Astrocyte (in vitro differentiated cells and primary cell): ENCODE results near the gene TELO2. TPM values are rescaled to one million over a fixed set of nuclear protein-coding genes. Genes with fewer than 3 reads are reported as not detected.

Experiments used
- DNase-seq: peaks from one replicate; pipeline ENCODE4 v3.0.0-alpha.2; 2010; ENCODE audit warnings: low read depth
- FAIRE-seq: peaks from 2 replicates; lab custom pipeline; 2011; peaks lifted over from hg19 to GRCh38; lab: Jason Lieb, UNC
- H2AFZ ChIP-seq: 2 replicates; pipeline ENCODE4 v1.6.0; 2012; ENCODE audit warnings: low read depth, low read length, inconsistent platforms
- H3K27ac ChIP-seq: 2 replicates; pipeline ENCODE4 v1.5.1; 2011; ENCODE audit warnings: low read depth, low read length, inconsistent platforms
- H3K27me3 ChIP-seq: 2 replicates; pipeline ENCODE4 v1.6.0; 2011; ENCODE audit warnings: low read length, inconsistent platforms; ENCODE audit not compliant: insufficient read depth
- H3K36me3 ChIP-seq: 2 replicates; pipeline ENCODE4 v1.5.1; 2011; ENCODE audit warnings: low read length, inconsistent platforms; ENCODE audit not compliant: insufficient read depth
- H3K4me1 ChIP-seq: 2 replicates; pipeline ENCODE4 v1.5.1; 2011; ENCODE audit warnings: low read length, inconsistent platforms; ENCODE audit not compliant: insufficient read depth
- H3K4me2 ChIP-seq: 2 replicates; pipeline ENCODE4 v1.6.0; 2012; ENCODE audit warnings: low read length, inconsistent platforms
- H3K4me3 ChIP-seq: 2 replicates; pipeline ENCODE4 v1.5.1; 2011; ENCODE audit warnings: low read depth, mild to moderate bottlenecking, low read length, inconsistent platforms; ENCODE audit not compliant: insufficient read depth
- H3K79me2 ChIP-seq: 2 replicates; pipeline ENCODE4 v1.6.0; 2012; ENCODE audit warnings: mild to moderate bottlenecking, low read length, inconsistent platforms; ENCODE audit not compliant: insufficient read depth
- H3K9ac ChIP-seq: 2 replicates; pipeline ENCODE4 v1.6.0; 2012; ENCODE audit warnings: mild to moderate bottlenecking, low read length, inconsistent platforms
- H3K9me3 ChIP-seq: 2 replicates; pipeline ENCODE4 v1.5.1; 2012; ENCODE audit warnings: low read depth, mild to moderate bottlenecking, low read length, inconsistent platforms; ENCODE audit not compliant: insufficient read depth
- H4K20me1 ChIP-seq: 2 replicates; pipeline ENCODE4 v1.6.0; 2012; ENCODE audit warnings: low read length, inconsistent platforms; ENCODE audit not compliant: insufficient read depth
- H3K27ac Mint-ChIP-seq: one replicate; pipeline ENCODE4 v1.8.0; 2021; ENCODE audit warnings: mild to moderate bottlenecking, mixed read lengths; ENCODE audit not compliant: unreplicated experiment
- H3K27me3 Mint-ChIP-seq: one replicate; pipeline ENCODE4 v1.8.0; 2021; ENCODE audit warnings: low read depth, mixed read lengths; ENCODE audit not compliant: unreplicated experiment
- H3K36me3 Mint-ChIP-seq: one replicate; pipeline ENCODE4 v1.8.0; 2021; ENCODE audit warnings: low read depth, mixed read lengths; ENCODE audit not compliant: unreplicated experiment
- H3K4me1 Mint-ChIP-seq: one replicate; pipeline ENCODE4 v1.8.0; 2021; ENCODE audit warnings: low read depth, mixed read lengths; ENCODE audit not compliant: unreplicated experiment
- H3K4me3 Mint-ChIP-seq: one replicate; pipeline ENCODE4 v1.8.0; 2021; ENCODE audit warnings: mild to moderate bottlenecking, moderate library complexity, mixed read lengths; ENCODE audit not compliant: unreplicated experiment
- H3K9me3 Mint-ChIP-seq: one replicate; pipeline ENCODE4 v1.8.0; 2021; ENCODE audit warnings: mild to moderate bottlenecking, mixed read lengths; ENCODE audit not compliant: unreplicated experiment
- EZH2 ChIP-seq: IDR thresholded peaks from 2 replicates; pipeline ENCODE4 v1.6.1; 2012; ENCODE audit warnings: mild to moderate bottlenecking, low read length, inconsistent platforms; ENCODE audit not compliant: insufficient read depth
- total RNA-seq: library from RNA; stranded (reverse); gene quantifications from 2 replicates; pipeline ENCODE4 v1.2.1, GENCODE V29; 2021
- TF ChIP-seq, protein P1 (sequence below): IDR thresholded peaks from 2 replicates; pipeline ENCODE4 v1.5.1; 2011; ENCODE audit warnings: low read depth, mild to moderate bottlenecking, inconsistent platforms, low read length, moderate library complexity; ENCODE audit not compliant: insufficient read depth

TELO2 gene
- total RNA-seq, 1 donor from 2014 or later = 21.1 TPM

- H3K9me3 ChIP-seq = no peaks in the 10 kb centered on the region
- DNase-seq (no peak), FAIRE-seq (no peak)
- H2AFZ ChIP-seq = peak overlapping the region; percentile 98
- peaks cover 2% of the 10 kb centered on the region for H3K36me3 ChIP-seq
- H3K27ac ChIP-seq = peak overlapping the region; percentile 80
- Mint-ChIP-seq H3K36me3 (peaks cover 5% of the 10 kb centered on the region), H3K4me1 (peaks cover 6% of the 10 kb centered on the region), H3K9me3 (no peaks in the 10 kb centered on the region), H3K4me3 (peak overlapping the region; percentile 88), H3K27ac (no peak overlapping the region), H3K27me3 (peaks cover 9% of the 10 kb centered on the region)
- peaks cover 13% of the 10 kb centered on the region for H4K20me1 ChIP-seq
- H3K79me2 ChIP-seq = peaks cover 29% of the 10 kb centered on the region
- no peak for TF ChIP-seq EZH2
- TF ChIP-seq, protein P1, sequence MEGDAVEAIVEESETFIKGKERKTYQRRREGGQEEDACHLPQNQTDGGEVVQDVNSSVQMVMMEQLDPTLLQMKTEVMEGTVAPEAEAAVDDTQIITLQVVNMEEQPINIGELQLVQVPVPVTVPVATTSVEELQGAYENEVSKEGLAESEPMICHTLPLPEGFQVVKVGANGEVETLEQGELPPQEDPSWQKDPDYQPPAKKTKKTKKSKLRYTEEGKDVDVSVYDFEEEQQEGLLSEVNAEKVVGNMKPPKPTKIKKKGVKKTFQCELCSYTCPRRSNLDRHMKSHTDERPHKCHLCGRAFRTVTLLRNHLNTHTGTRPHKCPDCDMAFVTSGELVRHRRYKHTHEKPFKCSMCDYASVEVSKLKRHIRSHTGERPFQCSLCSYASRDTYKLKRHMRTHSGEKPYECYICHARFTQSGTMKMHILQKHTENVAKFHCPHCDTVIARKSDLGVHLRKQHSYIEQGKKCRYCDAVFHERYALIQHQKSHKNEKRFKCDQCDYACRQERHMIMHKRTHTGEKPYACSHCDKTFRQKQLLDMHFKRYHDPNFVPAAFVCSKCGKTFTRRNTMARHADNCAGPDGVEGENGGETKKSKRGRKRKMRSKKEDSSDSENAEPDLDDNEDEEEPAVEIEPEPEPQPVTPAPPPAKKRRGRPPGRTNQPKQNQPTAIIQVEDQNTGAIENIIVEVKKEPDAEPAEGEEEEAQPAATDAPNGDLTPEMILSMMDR = no peak
- H3K4me3 ChIP-seq = peak overlapping the region; percentile 76
- no peaks in the 10 kb centered on the region for H3K27me3 ChIP-seq
- H3K4me2 ChIP-seq = peak overlapping the region; percentile 99
- H3K9ac ChIP-seq = peak overlapping the region; percentile 89
- H3K4me1 ChIP-seq = peaks cover 15% of the 10 kb centered on the region
These were observed 560 bp downstream of the TELO2 start for GRCh38 chr16:1493746-1494094.

DNA sequence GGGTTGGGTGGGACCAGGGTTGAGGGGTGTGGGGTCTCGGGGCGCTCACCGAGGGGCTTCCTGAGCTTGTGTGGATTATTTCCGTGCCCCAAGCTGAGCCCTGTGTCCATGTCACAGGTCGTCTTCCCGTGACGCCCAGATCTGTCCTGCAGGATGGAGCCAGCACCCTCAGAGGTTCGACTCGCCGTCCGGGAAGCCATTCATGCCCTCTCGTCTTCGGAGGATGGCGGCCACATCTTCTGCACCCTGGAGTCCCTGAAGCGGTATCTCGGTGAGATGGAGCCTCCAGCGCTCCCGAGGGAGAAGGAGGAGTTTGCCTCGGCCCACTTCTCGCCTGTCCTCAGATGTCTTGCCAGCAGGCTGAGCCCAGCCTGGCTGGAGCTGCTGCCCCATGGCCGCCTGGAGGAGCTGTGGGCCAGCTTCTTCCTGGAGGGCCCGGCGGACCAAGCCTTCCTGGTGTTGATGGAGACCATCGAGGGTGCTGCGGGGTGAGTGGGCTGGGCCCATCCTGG is 1.0 kb downstream of the TELO2 start:
- Histone ChIP-seq H3K9me3 (no peaks in the 10 kb centered on the region), H3K27ac (no peak overlapping the region), H3K36me3 (peaks cover 2% of the 10 kb centered on the region), H2AFZ (no peak overlapping the region), H4K20me1 (peaks cover 13% of the 10 kb centered on the region), H3K27me3 (no peaks in the 10 kb centered on the region), H3K4me1 (peaks cover 15% of the 10 kb centered on the region), H3K4me2 (peak overlapping the region; percentile 99), H3K4me3 (peak overlapping the region; percentile 76), H3K9ac (peak overlapping the region; percentile 89), H3K79me2 (peaks cover 29% of the 10 kb centered on the region)
- TF ChIP-seq, protein P1 = peak; percentile 35
- no peak for TF ChIP-seq EZH2
- peaks cover 5% of the 10 kb centered on the region for H3K36me3 Mint-ChIP-seq
- H3K4me3 Mint-ChIP-seq = peak overlapping the region; percentile 88
- peaks cover 6% of the 10 kb centered on the region for H3K4me1 Mint-ChIP-seq
- peak; percentile 50 for DNase-seq
- H3K27ac Mint-ChIP-seq = no peak overlapping the region
- H3K9me3 Mint-ChIP-seq = no peaks in the 10 kb centered on the region
- FAIRE-seq = no peak
- peaks cover 9% of the 10 kb centered on the region for H3K27me3 Mint-ChIP-seq

GRCh38 chr16:1494711-1495110 is 1.6 kb downstream of the TELO2 start:
- no peak for TF ChIP-seq EZH2
- TF ChIP-seq, protein P1 = no peak
- Histone ChIP-seq H3K4me1 (peaks cover 15% of the 10 kb centered on the region), H3K9me3 (no peaks in the 10 kb centered on the region), H4K20me1 (peaks cover 13% of the 10 kb centered on the region), H3K27ac (no peak overlapping the region), H3K79me2 (peaks cover 29% of the 10 kb centered on the region), H3K36me3 (peaks cover 2% of the 10 kb centered on the region), H3K4me3 (no peak overlapping the region), H2AFZ (no peak overlapping the region), H3K9ac (peak overlapping the region; percentile 89), H3K4me2 (peak overlapping the region; percentile 99), H3K27me3 (no peaks in the 10 kb centered on the region)
- peak overlapping the region; percentile 88 for H3K4me3 Mint-ChIP-seq
- DNase-seq (no peak), FAIRE-seq (no peak)
- peaks cover 5% of the 10 kb centered on the region for H3K36me3 Mint-ChIP-seq
- no peaks in the 10 kb centered on the region for H3K9me3 Mint-ChIP-seq
- peaks cover 9% of the 10 kb centered on the region for H3K27me3 Mint-ChIP-seq
- no peak overlapping the region for H3K27ac Mint-ChIP-seq
- H3K4me1 Mint-ChIP-seq = peaks cover 6% of the 10 kb centered on the region
